ENCODE data around the gene RALY.
"Not testable (repeated sequence)": the region's sequence is repeated elsewhere in the genome, so short reads cannot be mapped to it uniquely, and the experiment has no call there.

The RALY gene

DNA sequence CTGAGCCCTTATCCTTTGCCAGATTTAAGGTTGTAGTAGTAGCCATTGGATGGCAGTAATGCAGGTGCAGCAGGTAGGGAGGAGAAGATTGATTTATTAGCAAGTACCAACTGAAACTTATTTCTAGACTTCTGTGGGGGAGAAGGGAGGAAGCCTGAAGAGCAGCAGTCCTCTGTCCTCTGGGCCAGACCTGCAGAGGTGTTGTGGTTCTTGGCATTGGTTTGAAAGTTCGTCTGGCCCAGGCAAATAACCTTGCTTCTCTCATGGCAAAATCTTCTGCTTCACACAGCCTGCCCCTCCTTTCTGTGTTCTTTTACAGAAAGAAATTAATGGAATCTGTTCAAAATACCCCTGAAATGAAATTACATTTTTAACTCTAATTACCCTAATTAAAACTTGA lies 24.5 kb downstream of the RALY start:
- no peak for DNase-seq

DNA sequence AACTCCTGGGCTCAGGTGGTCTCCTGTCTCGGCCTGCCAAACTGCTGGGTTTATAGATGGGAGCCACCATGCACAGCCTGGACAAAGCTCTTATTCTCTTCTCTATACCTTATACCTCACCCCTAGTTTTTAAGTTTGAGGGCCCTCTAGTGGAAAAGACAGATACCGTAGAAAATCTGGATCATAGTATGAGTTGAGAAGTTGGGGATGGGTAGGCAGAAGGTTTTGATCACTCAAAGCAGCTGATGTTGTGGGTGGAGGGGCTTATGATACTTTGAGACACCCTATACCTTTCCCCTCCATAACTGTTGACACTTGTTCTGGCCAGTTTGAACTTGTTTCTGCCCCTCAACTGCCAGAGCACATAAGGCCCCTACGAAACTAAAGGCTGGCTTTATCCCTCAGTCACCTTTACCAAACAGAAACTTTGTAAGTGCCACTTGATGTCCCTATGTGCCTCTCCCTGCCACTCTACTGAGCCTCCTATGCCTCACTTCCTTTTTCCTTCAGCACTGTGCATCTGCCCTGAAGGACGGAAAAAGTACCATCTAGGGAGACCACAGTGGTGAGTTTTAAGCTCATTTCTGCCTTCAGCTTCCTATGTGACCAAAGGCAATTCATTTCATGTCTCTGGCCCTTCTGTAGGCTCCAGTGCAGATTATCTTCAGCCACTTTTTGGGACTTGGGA lies 28.6 kb downstream of the RALY start:
- peak; percentile 49 for DNase-seq

DNA sequence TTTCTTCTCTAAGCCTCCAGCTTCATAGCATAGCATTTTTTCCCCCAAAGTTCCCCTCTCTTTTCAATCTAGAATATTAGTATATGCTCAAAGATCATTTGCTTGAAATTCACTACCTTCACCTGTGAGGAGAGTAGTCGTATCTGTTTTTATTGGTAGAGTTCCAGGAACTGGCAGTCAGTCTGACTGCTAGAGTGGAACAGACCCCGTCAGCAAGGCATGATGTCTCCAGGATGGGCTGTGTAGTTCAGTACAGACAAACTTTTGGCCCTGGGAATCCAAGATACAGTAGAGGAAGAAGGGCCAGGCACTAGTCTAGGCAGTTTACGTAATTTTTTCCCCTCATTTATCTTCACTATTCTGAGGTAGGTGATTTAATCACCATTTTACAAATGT lies 29.1 kb downstream of the RALY start:
- no peak for DNase-seq

DNA sequence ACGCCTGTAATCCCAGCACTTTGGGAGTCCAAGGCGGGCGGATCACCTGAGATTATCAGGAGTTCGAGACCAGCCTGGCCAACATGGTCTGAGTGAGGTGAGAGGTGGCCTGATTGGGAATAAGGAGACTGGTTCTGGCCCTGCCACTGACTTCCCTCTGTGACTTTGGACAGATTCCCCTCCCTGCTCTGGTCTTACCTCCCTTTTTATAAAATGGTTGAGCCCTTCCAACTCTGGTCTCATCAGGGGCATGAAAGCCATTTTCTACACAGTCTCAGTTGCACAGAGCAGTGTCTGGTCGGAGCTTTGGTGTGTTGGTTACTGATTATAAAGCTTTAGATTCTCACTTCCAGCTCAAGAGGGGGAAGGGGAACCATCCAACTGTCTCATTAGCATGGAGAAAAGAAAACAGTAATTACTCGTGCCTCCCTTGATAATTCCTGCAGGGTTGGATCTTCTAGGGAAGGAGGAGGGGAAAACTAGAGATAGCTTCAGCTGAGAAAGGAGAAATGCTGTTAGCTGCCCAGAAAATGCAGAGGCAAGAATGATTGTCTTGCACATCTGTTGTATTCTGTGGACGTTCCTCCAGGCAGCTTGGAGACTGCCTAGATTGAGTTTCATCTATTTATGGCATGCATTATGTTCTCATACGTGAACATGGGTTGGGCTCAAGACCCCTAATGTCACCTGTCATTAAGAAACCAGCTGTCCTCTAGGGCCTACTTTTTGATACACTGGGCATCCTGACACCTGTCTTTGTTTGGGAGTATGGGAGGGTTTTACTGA lies 30.4 kb downstream of the RALY start:
- DNase-seq, result no peak

DNA sequence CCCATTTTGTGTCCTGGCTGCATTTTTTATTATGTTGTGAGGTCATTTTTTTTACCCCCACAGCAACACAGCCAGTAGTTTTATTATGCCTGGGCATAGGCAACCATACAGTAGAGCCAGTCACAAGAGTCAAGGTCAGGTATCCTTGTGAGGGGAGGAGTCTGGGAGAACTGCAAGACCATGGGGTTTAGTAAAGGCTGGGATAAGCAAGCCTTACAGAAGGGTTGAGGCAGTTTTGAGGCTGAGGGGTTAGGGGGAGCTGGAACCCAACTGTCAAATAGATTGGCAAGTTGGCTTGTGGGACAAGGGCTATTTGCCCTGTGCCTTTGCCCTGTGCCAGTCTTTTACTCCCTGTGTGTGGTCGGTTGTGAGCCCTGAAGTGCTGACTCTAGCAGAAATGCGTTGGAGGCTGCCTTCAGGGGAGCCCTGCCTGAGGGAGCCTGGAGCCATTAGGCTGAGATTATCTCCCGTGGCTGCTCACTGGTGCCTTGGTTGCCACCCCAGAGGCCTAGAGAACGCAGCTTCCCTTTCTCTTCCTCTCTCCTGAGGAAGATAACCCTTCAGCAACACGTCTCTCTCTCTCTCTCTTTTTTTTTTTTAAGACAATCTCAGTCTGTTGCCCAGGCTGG lies 31.1 kb downstream of the RALY start:
- DNase-seq, result no peak

DNA sequence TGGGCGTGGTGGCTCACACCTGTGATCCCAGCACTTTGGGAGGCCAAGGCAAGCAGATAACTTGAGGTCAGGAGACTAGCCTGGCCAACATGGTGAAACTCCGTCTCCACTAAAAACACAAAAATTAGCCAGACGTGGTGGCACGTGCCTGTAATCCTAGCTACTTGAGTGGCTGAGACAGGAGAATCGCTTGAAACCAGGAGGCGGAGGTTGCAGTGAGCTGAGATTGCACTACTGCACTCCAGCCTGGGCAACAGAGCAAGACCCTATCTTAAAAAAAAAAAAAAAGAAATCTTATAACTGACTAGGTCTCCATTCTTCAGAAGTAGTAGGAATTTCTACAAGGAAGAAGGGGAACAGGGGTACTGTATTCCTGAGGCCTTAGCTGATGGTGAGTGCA lies 34.3 kb downstream of the RALY start:
- DNase-seq, result not testable (repeated sequence)

DNA sequence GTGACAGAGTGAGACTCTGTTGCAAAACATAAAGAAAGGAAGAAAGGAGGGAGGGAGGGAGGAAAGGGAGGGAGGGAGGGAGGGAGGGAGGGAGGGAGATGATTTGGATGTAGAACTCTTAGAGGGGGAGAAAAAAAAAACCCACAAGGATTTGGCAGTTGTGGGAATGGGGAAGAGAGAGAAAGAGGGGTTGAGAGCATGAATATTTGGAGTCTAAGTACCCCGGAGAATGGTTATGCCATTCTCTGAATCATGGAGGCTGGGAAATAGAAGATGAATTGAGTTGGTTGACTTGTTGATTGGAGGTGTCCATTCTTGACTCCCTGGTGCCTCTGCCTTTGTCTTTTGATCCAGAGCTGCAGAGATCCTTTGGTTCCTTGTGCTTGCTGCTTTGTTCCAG lies 35.7 kb downstream of the RALY start:
- no peak for DNase-seq

DNA sequence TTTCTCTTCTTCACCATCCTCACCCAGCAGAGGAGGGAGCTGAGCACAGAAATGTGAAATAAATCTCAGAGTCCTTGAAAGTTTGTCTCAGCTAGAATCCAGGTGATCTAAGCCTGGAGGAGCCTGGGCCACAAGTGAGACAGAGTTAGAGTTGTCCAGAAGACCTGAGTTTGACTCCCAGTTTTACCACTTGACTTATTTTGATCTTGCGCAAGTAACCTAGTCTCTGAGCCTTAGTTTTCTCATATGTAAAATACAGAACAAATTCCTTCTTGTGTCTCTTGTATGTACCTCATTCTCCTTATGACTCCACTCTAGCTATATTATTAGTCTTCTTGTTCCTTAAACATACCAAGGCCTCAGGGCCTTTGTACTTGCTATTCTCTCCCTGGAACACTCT lies 36.7 kb downstream of the RALY start:
- DNase-seq, result no peak

DNA sequence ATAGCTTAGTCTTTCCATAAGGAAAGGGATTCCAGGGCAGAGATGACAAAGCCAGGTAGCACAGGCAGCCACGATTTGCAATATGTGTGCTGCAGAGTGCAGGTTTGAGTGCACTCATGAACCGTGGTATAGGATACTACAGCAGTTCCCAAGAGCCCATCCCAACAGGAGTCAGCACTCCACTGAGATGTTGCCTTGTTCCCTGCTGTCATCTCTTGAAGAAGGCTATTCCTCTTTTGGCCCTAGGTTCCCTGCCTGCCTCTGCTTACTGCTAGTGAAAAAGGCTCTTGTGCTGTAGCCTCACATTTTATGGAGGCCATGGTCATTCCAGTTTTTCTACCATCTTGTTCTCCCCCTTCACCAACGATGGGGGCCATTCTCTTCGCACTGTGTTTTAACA lies 40.2 kb downstream of the RALY start:
- DNase-seq, result no peak

DNA sequence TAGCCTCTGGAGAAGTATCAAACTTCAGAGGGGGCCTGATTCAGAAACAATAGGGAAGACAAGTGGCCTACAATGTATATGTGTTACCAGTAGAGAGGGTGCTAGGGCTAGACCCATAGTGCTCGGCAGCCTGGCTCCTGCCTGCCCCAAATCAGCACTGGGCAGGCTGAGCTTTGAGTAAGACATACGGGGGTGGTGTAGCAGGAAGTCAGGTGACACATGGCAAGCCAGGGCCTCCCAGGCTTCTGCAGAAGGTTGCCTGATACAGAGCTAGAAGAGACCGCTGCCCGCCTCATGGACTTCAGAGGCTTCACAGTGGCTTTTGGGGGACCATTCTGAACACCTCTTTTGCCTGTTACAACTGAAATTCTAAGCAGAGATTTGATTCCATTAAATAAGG lies 43.4 kb downstream of the RALY start:
- peak; percentile 29 for DNase-seq

DNA sequence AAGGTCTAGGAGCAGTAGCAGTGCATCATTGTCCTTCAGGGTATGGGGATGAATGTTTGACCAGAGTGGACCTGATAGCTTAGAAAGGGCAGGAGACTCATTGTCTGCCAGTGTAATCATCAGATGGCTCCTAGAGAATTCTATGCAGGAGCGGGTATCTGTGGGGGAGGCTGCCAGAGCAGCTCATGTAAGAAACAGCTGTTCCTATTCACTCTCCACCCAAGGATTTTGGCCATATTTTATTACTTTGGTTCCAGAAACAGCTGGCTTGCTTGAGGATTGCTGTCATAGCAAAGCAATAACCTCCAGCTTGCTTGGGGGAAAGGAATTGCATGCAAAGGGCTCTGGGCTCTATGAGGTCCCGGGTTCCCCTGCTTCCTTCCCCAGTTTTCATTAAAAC lies 44.1 kb downstream of the RALY start:
- no peak for DNase-seq

DNA sequence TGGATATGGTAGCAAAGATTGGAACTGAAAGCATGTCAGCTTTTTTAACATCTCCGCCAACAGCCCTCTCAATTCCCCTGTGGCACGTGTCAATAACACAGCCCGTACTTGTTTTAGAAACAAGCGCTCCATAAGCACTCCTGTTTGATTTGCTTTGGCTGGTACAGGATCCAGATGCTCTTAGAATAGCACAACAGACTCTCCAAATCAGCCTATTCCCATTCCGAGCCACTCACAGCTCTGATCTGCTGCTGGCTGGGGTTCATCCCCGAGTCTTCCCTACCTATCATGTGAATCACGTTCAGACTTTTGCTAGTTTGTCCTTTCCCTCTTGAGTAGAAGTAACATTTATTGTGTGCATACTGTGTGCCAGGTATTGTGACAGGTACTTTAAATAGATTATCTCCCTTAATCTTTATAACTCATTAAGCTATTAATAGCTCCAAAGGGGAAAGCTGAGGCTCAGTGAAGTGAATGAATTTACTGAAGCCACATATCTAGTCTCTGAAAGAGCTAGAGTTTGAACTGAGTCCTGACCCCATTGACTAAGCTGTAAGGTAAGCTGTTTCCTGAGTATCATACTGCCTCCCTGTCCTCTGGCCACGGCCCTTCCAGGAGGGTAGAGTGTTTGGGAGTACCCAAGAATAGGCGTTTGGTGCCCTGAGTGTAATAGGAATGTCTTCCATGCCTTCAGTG lies 46.7 kb downstream of the RALY start:
- no peak for DNase-seq

DNA sequence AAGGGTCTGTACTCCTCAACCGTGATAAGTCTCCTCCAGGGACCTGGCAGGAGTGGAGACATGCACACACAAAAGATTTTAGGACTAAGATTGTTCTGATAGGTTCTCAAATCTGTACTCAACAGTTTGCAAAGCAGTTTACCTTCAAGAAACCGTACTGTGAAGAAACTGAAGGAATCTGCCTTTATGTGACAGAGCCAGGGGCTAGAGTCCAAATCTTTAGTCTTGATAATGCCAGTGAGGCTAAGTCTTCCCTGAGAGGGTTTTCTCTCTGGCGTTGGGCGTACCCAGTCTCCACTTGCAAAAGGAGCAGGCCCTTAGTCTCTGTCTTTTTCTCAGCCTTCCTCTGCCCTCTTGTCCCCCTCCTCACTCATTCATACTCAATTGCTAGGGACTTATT lies 47.5 kb downstream of the RALY start:
- no peak for DNase-seq

DNA sequence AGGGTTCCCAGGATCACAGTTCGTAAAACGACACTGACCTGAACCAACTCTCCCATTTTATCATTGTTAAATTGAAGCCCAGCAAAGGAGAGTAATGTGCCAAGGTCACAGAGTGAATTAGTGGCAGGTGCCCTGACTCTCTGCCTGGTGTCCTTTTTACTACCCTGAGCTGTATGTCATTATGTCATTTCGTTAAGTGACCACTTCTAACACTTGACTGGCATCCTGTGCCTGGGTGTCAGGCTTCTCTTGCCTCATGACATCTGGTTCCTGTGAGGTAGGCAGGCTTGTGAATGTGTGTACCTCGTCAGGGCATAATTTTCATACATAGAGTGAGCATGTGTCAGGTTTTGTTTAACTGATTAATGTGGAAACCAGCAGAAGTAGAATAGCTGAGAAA lies 48.6 kb downstream of the RALY start:
- no peak for DNase-seq

DNA sequence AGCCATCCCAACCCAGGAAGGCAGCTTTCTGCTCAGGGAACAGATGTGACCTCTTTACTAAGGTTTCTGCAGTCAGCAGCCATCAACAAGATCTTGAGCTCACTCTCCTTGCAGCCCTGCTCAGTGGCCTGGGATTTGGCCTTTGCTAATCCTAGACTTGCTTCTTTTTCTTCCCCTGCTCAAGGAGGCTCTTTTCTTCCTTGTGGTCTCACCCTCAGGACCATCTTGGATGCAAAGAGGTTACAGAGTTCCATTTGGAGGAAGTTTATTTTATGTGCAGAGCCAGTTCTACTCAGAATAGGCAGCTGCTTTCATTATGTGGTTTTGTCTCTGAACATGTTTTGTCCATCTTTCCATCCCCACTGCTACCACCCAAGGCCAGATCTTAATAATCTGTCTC lies 49.3 kb downstream of the RALY start:
- no peak for DNase-seq

DNA sequence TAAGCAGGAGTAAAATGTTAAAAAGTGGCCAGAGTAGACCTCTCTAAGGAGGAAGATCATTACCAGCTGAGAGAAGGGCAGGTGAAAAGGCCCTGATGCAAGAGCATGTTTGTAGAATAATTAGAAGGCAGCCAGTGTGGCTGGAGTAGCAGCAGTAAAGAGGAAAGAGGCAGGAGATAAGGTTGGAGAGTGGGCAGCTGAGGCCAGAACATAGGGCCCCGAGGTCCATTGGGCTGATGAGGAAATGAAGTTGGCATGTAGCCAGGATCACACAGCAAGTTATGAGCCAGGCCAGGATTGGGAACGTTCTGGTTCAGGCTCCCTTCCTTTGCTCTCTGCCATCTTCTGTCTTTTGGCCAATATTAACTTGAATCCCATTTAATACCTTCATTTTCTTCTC lies 51.6 kb downstream of the RALY start:
- DNase-seq, result peak; percentile 33

DNA sequence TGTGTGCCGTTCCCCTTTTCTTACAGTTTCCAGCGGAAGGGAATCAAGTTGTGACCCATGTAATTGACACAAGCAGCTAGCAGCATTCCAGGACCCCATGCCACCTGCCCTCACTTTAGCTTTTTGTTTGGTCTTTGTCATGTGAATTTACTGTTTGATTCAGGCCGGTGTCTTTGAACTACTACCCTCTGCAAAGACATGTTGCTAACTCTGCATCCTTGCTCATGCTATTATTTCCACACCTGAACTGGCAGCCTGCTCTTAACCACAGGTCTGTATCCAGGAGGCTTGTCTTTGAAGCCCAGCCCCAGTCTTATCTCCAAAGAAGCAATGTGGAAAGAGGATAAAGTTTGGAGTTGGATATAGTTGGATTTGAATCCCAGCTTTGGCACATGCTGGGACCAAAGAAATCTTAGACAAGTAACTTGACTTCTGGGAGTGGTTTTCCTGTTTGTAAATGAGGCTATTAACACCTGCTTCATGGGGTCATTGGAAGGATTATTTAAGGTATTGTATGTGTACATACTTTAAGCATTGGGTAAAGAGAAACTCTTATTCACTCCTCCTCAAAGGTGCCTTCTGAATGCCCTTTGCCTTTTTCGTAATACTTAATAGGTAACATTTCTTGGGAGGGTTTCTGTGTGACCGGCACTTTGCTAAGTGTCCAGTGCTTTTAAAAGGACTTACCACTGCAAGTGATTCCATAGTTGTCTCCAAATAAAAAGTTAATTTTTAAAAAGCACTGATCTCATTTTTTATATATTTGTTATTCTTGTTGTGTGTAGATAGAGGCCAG lies 52.4 kb downstream of the RALY start:
- DNase-seq, result no peak

DNA sequence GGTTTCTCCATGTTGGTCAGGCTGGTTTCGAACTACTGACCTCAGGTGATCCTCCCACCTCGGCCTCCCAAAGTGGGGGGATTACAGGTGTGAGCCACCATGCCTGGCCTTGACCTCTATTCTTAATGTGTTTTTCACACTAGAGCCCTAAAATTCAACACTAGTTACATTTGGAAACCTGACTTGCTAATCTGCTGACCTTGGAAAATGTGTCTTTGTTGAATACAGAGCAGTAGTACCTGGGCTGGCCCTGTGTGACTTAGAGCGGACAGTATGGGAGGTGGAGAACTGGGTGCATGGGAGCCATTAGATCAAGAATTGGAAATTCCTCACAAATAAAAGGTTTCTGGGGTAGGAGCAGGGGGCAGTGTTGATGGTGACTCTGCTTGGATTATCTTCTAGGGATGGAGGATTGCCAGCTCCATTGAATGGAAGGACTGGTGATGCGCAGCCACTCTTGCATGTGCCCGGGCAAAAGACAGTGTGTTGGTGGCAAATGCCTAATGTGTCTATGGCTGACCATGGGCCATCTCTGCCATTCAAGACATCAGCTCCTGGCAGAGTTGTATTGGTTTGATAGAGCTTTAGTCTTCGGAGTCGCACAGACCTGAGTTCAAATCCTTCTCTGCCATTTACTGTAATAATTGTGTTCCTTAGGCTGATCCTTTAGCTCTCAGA lies 53.4 kb downstream of the RALY start:
- no peak for DNase-seq

DNA sequence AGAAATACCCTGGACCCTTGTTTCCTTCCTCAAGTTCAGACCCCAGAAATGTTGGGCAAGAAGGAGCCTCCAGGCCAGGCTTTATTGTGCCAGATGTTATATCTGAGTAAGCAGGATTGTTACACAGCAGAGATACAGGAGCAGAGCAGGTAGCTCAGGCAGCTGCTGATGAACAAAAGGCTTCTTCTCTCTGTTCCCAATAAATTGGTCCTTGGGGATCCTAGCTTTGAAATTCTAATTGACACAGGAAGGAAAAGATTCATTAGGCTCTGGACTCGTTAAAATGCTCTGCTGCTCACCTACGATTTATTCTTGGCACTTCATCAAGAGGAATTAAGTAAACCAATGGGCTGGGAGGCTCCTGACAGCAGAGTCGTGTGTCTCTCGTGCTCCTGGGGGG lies 54.2 kb downstream of the RALY start:
- DNase-seq, result no peak

DNA sequence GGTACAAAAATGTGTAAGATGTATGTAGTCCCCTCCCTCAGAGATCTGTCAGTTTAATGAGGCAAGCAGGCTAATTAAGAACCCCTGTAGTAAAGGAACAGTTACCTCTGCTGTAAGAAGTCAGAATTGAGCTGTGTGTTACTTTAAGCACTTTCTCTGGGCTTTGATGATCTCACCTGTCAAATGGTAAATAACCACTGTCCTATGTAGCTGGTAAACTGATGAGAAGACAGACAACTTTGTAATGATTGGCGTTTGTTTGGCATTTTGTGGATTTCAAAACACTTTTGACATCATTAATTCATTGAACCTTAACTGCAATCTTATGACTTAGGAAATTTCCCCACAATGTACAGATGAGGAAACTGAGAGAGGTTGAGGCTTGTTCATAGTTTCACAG lies 55.7 kb downstream of the RALY start:
- peak; percentile 44 for DNase-seq

DNA sequence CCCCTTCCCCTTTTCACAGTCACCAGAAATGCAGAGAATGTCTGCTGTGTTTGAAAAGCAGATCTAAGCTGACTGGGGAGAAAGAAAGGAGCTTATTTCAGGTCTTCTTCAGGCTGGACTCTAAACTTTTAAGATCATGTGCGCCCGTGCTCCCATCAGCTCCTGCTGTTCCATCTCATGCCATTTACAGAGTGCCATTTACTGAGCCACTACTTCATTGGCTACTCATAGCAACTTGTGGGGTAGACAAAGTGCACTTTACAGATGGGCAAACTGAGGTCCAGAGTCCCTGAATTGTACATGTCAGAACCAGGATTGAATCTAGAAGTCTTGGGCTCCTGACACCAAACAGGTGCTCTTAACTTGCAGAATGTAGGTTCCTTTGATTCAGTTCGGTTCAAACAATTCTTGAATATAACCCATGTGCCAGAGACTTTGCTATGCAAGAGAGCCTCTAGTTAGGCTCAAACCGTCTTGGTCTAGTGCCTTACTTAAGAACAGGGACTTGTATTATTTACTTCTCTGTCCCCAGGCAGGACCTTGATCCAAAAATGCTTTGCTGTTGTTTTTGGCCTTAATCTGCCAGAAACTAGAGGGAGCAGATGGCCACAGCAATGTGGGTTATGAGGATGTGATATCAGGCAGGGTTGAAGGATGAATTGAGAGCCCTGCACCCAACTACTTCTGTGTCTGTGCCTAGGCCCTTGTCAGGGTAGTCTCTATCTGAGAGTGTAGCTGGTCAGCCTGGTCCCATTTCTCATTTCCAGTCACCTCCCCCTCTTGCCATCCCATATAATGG lies 56.4 kb downstream of the RALY start:
- DNase-seq, result no peak

All from inflammatory macrophage treated with lipopolysaccharide for 4 hours (primary cell).